HG02763 (cell line): ENCODE measurements around the gene GSTM1.

ENCODE experiments used
- ATAC-seq: cut with Tn5 transposase; IDR thresholded peaks from one replicate; pipeline ENCODE4 v1.9.1; 2021; ENCODE audit warnings: mild to moderate bottlenecking, moderate library complexity; ENCODE audit not compliant: unreplicated experiment

The GSTM1 gene

DNA sequence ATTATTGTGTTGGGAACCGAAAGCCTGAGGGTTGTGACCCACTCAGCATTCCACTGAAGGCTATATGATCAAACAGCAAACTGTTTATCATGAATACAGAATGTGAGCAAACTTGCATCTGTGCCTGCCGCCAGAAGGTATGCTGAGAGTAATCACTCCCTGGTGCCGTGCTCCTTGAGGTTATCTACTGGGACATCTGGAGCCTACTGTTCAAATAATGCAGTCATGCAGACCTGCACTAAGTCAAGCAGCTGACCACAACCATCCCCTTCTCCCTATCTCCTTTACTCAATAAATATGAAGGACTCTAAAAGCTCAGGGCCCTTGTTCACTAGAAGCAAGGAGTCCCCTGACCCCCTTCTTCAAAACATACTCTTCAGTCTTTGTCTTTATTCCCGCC lies 37.9 kb downstream of the GSTM1 start:
- ATAC-seq = no peak

DNA sequence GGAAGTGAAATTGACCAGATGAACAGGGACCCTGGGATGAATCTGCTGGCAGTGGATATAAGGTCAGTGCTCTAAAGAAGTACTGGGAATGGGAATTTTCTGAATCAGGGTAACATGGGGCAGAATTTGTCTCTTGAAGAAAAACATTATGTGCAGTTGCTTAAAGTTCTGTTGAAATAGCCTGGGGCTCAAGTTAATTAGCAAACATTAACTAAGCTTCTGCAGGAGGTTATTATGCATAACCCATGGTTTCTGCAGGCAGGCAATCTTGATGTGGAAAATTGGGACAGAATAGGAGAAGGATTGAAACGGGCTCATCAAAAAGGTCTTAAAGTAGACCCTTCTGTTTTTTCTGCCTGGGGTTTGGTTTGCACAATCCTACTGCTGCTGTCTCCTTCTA lies 38.4 kb downstream of the GSTM1 start:
- no peak for ATAC-seq

DNA sequence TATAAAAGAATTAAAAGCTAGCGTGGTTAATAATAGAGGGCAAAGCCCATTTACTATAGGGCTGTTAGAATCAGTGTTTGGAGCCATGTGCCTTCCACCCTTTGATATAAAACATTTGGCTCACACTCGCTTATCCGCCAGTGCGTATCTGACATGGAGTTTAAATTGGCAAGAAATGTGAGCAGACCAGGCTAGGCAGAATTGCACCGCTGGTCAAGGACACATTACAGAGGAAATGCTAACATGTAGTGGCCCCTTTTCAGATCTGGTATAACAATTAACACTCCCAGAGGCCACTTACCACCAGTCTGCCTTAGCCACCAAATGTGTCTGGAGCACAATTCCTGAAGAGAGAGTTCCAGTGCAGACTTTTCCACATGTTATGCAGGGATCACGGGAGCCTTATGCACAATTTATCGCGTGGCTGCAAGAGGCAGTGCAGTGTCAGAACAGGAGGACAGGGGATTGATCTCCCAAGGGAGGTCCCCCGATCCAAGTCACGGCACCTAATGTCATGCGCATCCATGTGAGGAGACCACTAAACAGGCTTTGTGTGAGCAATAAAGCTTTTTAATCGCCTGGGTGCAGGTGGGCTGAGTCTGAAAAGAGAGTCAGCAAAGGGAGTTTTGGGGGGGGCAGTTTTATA lies 39.2 kb downstream of the GSTM1 start:
- ATAC-seq = no peak

DNA sequence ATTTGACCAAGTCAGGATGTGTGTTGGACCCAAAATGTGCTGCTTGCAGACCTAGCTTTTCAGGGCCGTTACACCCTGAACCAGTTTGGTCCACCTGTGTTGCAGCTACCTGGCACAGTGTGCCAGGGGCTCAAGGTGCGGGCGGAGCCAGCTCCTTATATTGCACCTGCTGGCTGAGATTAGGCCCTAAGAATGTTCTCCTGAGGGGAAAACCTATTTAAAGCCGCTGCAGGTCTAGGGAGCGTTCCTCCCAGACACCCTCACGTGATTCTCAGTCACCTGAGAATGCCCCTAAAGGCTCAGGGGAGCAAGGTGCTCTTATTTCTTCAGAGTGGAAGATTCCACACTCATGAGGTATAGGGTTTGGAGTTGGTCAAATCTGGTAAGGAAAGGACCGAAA lies 41.3 kb downstream of the GSTM1 start:
- no peak for ATAC-seq

DNA sequence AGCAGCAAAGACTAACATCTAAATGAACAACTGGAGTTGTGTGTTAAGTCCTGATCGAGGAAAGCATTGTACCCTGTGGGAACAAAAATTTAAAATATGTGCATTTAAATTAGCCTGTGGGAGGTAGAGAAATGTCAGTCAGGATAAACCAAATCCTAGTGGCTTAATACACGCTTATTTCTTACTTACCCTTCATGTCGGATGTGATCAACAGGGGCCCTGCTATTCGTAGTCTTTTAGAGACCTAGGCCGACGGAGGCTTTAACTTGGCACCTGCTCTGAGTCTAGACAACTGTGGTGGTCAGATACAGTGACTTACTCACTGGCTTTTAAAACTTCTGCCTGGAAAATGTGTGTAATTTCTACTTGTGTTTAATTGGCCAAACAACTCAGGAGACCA lies 43.0 kb downstream of the GSTM1 start:
- ATAC-seq = no peak

DNA sequence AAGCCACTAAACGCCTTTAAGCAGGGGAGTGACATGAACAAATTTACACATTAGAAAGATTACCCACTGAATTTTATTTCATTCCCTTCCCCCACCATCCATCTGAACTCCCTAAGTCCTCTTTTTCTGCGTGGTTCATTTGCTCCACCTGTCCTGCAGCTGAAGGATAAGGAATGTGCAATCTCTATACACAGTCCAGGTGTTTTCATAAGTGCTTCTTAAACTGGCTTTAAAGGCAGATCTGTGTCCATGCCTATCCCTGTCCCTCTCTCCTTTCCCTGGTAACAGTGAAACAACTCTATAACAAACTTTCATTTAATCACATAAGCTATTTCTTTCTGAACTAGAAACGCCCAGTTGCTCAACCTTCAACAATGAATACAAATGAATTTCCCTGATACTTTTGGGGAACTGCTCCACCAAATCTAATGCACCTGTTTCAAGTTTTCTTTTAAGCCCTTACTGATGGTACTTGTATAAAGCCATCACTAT lies 44.8 kb downstream of the GSTM1 start:
- ATAC-seq = no peak

DNA sequence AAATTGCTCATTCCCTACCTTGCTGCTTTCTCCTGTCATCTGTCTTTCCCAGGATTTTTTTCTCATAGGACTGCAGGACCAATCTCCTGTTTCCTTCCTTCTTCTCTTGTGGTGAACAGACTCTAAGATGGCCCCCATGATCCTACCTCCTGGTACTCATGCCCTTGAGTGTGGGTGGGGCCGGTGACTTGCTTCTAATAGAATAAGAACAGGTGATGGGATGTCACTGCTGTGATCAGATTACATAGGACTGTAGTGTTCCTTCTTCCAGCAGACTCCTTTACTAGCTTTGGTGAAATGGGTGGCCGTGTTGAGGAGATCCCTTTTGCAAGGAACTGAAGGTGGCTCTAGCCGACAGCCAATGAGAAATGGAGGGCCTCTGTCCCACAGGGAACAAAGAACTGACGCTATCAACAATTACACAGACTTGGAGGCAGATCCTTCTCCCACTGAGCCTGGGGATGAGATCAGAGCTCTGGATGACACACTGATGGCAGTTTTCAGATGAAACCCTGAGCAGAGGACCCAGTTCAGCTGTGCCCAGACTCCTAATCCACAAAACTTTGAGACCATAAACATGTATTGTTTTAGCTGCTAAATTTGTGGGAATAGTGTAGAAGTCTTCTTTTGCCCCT lies 45.7 kb downstream of the GSTM1 start:
- no peak for ATAC-seq

DNA sequence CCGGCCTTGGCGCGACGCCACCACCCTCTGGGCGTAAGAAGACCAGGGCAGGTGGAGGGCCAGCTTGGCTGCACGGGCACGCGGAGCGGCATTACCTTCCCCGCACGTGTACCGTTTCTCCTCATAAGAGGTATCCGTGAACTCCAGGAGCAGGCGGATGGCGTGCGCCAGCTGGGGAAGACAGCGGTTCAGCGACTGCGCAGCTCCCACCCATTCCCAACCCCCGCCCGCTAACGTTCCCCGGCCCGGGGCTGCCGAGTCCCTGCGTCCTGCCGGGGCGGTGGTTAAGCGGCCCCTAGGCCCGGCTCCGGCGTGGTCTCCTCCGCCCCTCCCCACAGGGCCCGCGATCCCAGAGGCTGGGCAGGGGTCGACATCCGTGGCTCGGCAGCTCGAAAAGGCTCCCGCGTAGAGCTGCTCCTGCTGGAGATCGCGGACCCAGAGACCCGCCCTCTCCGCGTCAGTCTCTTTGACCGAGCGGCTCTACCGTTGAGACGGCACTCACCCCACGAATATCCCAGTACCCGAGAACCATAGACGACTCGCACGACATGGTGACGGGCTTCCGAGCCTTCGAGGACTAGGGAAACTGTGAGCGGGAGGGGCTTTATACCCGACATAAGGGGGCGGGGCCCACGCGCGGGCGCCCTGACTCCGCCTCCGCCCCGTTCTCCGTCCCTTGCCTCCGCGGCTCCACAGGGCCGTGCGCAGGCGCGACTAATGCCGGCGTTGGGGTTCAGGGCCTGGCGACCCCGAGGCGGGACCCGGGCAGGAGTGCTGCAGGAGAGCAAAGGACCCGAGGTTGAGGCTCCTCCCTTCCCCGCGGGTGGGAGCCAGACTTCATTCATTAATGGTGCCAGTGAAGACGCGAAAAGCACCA lies 52.4 kb downstream of the GSTM1 start:
- peak; percentile 61 for ATAC-seq

DNA sequence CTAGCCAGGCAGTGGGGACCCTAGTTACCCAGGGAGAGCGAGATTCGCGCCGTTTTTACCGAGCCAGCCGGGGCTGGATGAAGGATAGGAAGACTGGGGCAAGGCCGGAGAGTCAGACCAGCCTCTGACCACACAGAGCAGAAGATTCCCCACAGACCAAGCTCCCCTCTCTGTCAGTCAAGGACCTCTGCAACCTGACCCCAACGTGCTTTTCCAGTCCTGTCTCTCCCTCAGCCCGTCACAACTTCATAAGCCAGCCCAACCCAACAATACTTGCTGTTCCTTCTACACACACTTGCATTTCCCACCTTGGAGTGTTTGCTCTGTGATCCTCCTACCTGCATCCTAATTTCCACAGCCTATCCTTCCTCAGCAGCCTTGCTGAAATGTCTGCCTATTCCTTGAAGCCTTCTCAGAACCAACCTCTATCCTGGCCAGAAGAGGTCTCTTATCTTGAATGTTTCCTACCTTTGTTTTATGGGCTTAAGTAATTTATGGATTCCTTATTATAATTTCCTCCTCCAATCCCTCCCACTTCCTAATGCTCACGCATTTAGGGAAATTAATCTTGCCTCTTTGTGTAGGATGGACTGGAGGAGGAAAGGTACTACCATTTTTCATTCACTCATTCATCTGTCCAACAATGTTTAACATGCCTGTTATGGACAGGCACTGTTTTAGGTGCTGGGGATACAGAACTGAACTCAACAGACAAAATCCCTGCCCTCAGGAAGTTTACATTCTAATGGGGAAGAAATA lies 53.2 kb downstream of the GSTM1 start, which contains the start of gene GSTM3:
GSTM3 (minus strand) TSS at position 424 of the 759 bp plus-strand sequence. CDS start 751 bp downstream, outside the sequence.
- no peak for ATAC-seq
